ENCODE results near the gene UBP1. TPM values are rescaled to one million over a fixed set of nuclear protein-coding genes. Genes with fewer than 3 reads are reported as not detected.
A peak's percentile ranks its signal among the peaks of the same experiment; 100 is the strongest.

Gene UBP1
- total and polyA plus RNA-seq, 8 donors, result 21.0 to 150 (median 67.3) TPM

- intact Hi-C loops (cut with DNase I; ENCODE audit: low total_unique reads), result no loop called here
- Histone ChIP-seq H3K27ac (peak overlapping the region in 4 of 5 donors; percentile 97 to 98 (median 98)), H3K27me3 (no peaks in the 10 kb centered on the region), H3K4me1 (peaks cover 16 to 29% (median 26%) of the 10 kb centered on the region in 4 donors), H3K36me3 (no peaks in the 10 kb centered on the region), H3K9me3 (no peaks in the 10 kb centered on the region), H3K4me3 (no peak overlapping the region)
- WGBS, 5 donors, result 86 to 99% (median 89%) methylated on average over 4 of the region's 4 CpGs
- DNase-seq, result no peak
- TF ChIP-seq POLR2AphosphoS5 (IDR thresholded peaks at IDR 0.05) (no peak), EP300 (IDR thresholded peaks at IDR 0.05) (no peak), POLR2A (IDR thresholded peaks at IDR 0.05) (no peak), CTCF (IDR thresholded peaks at IDR 0.05) (no peak)
These were observed 2.0 kb upstream of the UBP1 start for GRCh38 chr3:33442190-33442589.

GRCh38 chr3:33441225-33441976 is 1.2 kb upstream of the UBP1 start:
- H3K9me3 ChIP-seq, result no peaks in the 10 kb centered on the region
- H3K4me1 ChIP-seq, result peaks cover 22 to 37% (median 31%) of the 10 kb centered on the region in 4 donors
- H3K36me3 ChIP-seq, result no peaks in the 10 kb centered on the region
- 11 to 21% (median 13%) methylated on average over 25 to 26 of the region's 26 CpGs for WGBS, 5 donors
- peak overlapping the region; percentile 93 to 98 (median 98) for H3K27ac ChIP-seq
- peak overlapping the region; percentile 71 to 93 (median 88) for H3K4me3 ChIP-seq
- TF ChIP-seq CTCF (IDR thresholded peaks at IDR 0.05), result no peak
- no peak for TF ChIP-seq POLR2AphosphoS5 (IDR thresholded peaks at IDR 0.05)
- TF ChIP-seq POLR2A (IDR thresholded peaks at IDR 0.05), result peak in 1 of 4 donors; percentile 2
- no peak for TF ChIP-seq EP300 (IDR thresholded peaks at IDR 0.05)
- DNase-seq, result peak in 1 of 2 donors; percentile 56
- no peaks in the 10 kb centered on the region for H3K27me3 ChIP-seq
- intact Hi-C loops (cut with DNase I; ENCODE audit: low total_unique reads), result no loop called here

- Histone ChIP-seq H3K27ac (peak overlapping the region; percentile 97 to 99 (median 98)), H3K36me3 (no peaks in the 10 kb centered on the region), H3K4me3 (peak overlapping the region; percentile 71 to 93 (median 88)), H3K9me3 (no peaks in the 10 kb centered on the region), H3K27me3 (no peaks in the 10 kb centered on the region), H3K4me1 (peaks cover 33 to 54% (median 46%) of the 10 kb centered on the region in 4 donors)
- 0 to 1% (median 0%) methylated on average over 27 to 93 of the region's 93 CpGs for WGBS, 5 donors
- intact Hi-C loops (cut with DNase I; ENCODE audit: low total_unique reads), result no loop called here
- TF ChIP-seq EP300 (IDR thresholded peaks at IDR 0.05), result no peak
- peak in 2 of 3 donors; percentile 3 to 17 for TF ChIP-seq POLR2AphosphoS5 (IDR thresholded peaks at IDR 0.05)
- peak in 2 of 7 experiments; percentile 5 to 41 for TF ChIP-seq CTCF (IDR thresholded peaks at IDR 0.05)
- peak; percentile 56 to 77 for DNase-seq
These were observed 468 bp downstream of the UBP1 start for GRCh38 chr3:33439546-33440327.

GRCh38 chr3:33438881-33439545 is 1.2 kb downstream of the UBP1 start:
- Histone ChIP-seq H3K9me3 (no peaks in the 10 kb centered on the region), H3K36me3 (no peaks in the 10 kb centered on the region), H3K27me3 (no peaks in the 10 kb centered on the region), H3K4me3 (peak overlapping the region; percentile 71 to 93 (median 88)), H3K4me1 (peaks cover 33 to 61% (median 49%) of the 10 kb centered on the region in 4 donors), H3K27ac (peak overlapping the region; percentile 97 to 99 (median 98))
- WGBS, 5 donors, result 2 to 3% (median 2%) methylated on average over 10 to 12 of the region's 12 CpGs
- peak in 1 of 2 donors; percentile 13 for DNase-seq
- TF ChIP-seq CTCF (IDR thresholded peaks at IDR 0.05) (no peak), POLR2A (IDR thresholded peaks at IDR 0.05) (no peak), POLR2AphosphoS5 (IDR thresholded peaks at IDR 0.05) (no peak), EP300 (IDR thresholded peaks at IDR 0.05) (no peak)
- intact Hi-C loops (cut with DNase I; ENCODE audit: low total_unique reads), result no loop called here
